NT2/D1 (cell line): ENCODE results near the gene FAM83E.

ENCODE experiments used
- DNase-seq: peaks from one replicate; pipeline ENCODE4 v3.0.0-alpha.2; 2011; ENCODE audit warnings: low read depth, low spot score
- H3K27me3 ChIP-seq: 2 replicates; pipeline ENCODE4 v1.6.0; 2011; ENCODE audit warnings: mild to moderate bottlenecking; ENCODE audit not compliant: insufficient read length, insufficient read depth
- H3K36me3 ChIP-seq: 2 replicates; pipeline ENCODE4 v1.6.1; 2011; ENCODE audit warnings: mild to moderate bottlenecking, low read length, mixed read lengths; ENCODE audit not compliant: insufficient read depth, insufficient read length
- H3K4me1 ChIP-seq: 2 replicates; pipeline ENCODE4 v1.5.1; 2011; ENCODE audit not compliant: insufficient read depth, insufficient read length
- H3K4me3 ChIP-seq: 2 replicates; pipeline ENCODE4 v1.5.1; 2011; ENCODE audit warnings: low read depth; ENCODE audit not compliant: insufficient read length
- H3K9ac ChIP-seq: 2 replicates; pipeline ENCODE4 v1.6.0; 2011; ENCODE audit warnings: low read depth; ENCODE audit not compliant: insufficient read length
- H3K9me3 ChIP-seq: 2 replicates; pipeline ENCODE4 v1.5.1; 2011; ENCODE audit warnings: mild to moderate bottlenecking, low read length; ENCODE audit not compliant: insufficient read depth
- SUZ12 ChIP-seq: IDR thresholded peaks from 2 replicates; pipeline ENCODE4 v1.6.1; 2011; ENCODE audit not compliant: insufficient read length, insufficient read depth; ENCODE audit errors: extremely low read depth
- YY1 ChIP-seq: IDR thresholded peaks from 2 replicates; pipeline ENCODE4 v1.6.1; 2011; ENCODE audit not compliant: insufficient read length, insufficient read depth
- ZNF274 ChIP-seq: IDR thresholded peaks from 2 replicates; pipeline ENCODE4 v1.6.1; 2011; ENCODE audit warnings: mild to moderate bottlenecking, low read depth, low read length

Gene FAM83E

DNA sequence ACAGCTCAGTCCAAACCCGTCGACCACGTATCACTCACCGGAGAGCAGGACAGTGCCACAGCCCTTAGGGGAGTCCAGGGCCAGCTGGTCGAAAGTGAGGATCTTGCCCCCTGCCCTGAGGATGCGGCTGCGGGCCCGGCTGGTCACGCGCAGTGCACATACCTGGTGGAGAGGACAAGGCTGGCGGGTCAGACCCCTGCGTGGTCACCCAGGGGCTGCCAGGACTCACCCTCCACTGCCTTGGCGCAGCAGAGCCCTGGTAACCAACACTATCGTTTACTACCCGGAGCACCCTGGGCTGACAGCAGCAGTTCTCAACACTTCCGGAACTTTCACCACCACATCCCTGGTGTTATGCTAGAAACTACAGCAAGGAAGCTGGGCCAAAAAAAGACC, 1.2 kb upstream of the FAM83E start:
- Histone ChIP-seq H3K27me3 (no peaks in the 10 kb centered on the region), H3K4me1 (peaks cover 23% of the 10 kb centered on the region), H3K9ac (peak overlapping the region; percentile 67), H3K9me3 (no peaks in the 10 kb centered on the region), H3K4me3 (no peak overlapping the region), H3K36me3 (peaks cover 65% of the 10 kb centered on the region)
- TF ChIP-seq SUZ12: no peak
- no peak for TF ChIP-seq YY1
- TF ChIP-seq ZNF274: no peak
- DNase-seq: no peak

GRCh38 chr19:48615231-48616040, 560 bp upstream of the FAM83E start:
- DNase-seq: no peak
- no peaks in the 10 kb centered on the region for H3K27me3 ChIP-seq
- peak overlapping the region; percentile 67 for H3K9ac ChIP-seq
- H3K36me3 ChIP-seq: peaks cover 65% of the 10 kb centered on the region
- TF ChIP-seq YY1: no peak
- peaks cover 23% of the 10 kb centered on the region for H3K4me1 ChIP-seq
- H3K4me3 ChIP-seq: no peak overlapping the region
- no peaks in the 10 kb centered on the region for H3K9me3 ChIP-seq

DNA sequence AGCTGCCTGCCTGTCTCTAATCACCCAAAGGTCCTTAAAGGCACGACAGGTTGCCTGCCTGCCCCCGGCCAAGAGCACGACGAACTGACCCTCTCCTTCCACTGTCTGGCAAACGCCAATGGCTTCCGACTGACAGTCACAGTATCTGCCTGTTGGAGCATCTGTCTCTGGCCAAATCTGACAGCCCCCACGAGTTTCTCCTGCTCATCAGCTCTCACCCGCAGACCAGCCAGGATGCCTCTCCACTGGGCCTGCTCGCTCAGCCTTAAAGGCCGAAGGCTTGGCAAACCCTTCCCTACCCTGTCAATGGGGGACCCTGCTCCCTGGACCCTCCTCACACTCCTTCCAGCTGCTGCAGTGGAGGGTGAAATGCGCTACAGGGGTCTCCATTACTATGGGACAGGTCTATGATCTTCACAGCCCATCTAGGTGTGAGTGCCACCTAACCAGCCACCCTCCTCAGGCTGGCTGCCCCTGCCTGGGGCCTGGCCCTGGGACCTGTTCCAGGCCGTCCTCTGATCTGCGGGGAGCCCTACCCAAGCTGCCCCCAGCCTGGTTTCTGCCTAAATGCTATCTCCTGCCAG, 932 bp downstream of the FAM83E start:
- no peaks in the 10 kb centered on the region for H3K27me3 ChIP-seq
- DNase-seq: no peak
- H3K36me3 ChIP-seq: peaks cover 64% of the 10 kb centered on the region
- no peak for TF ChIP-seq YY1
- no peak for TF ChIP-seq ZNF274
- no peak for TF ChIP-seq SUZ12
- H3K9me3 ChIP-seq: no peaks in the 10 kb centered on the region
- peak overlapping the region; percentile 42 for H3K9ac ChIP-seq
- peaks cover 23% of the 10 kb centered on the region for H3K4me1 ChIP-seq
- H3K4me3 ChIP-seq: no peak overlapping the region

GRCh38 chr19:48613024-48613851, 1.6 kb downstream of the FAM83E start:
- Histone ChIP-seq H3K4me3 (no peak overlapping the region), H3K9me3 (no peaks in the 10 kb centered on the region), H3K27me3 (no peaks in the 10 kb centered on the region), H3K36me3 (peaks cover 63% of the 10 kb centered on the region), H3K4me1 (peaks cover 23% of the 10 kb centered on the region), H3K9ac (no peak overlapping the region)
- DNase-seq: no peak
- TF ChIP-seq ZNF274: no peak
- no peak for TF ChIP-seq YY1
- TF ChIP-seq SUZ12: no peak

GRCh38 chr19:48611872-48612271, 3.0 kb downstream of the FAM83E start:
- TF ChIP-seq YY1 (no peak), SUZ12 (no peak), ZNF274 (no peak)
- Histone ChIP-seq H3K9ac (peak overlapping the region; percentile 32), H3K36me3 (peaks cover 57% of the 10 kb centered on the region), H3K9me3 (no peaks in the 10 kb centered on the region), H3K4me1 (peaks cover 16% of the 10 kb centered on the region), H3K4me3 (no peak overlapping the region), H3K27me3 (no peaks in the 10 kb centered on the region)
- DNase-seq: no peak

DNA sequence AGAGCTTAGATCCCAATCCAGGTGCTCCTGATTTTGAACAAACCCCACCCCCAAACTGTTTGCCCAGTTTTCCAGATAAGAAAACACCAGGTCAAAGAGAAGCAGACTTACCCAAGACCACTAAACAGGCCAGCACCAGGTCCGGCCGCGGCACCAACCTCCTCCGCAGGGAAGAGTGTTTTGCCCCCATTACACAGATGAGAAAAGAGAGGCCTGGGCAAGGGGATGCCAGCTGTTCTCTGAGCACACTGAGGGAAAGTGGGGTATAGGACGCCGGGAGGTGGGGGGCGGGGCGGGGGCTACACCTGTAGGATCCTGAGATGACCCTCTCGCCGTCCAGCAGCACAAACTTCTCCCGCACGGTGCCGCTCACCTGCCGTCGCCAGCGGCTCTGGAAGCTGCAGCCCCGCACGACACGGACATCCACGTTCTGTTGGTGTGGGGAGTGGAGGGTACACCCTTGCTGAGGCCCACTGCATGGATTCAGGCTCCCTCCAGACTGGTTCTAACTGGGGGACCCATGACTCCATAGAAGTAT, 5.2 kb downstream of the FAM83E start:
- no peaks in the 10 kb centered on the region for H3K27me3 ChIP-seq
- DNase-seq: no peak
- H3K9ac ChIP-seq: no peak overlapping the region
- TF ChIP-seq SUZ12: no peak
- H3K9me3 ChIP-seq: no peaks in the 10 kb centered on the region
- H3K4me1 ChIP-seq: no peaks in the 10 kb centered on the region
- no peak overlapping the region for H3K4me3 ChIP-seq
- H3K36me3 ChIP-seq: peaks cover 42% of the 10 kb centered on the region

DNA sequence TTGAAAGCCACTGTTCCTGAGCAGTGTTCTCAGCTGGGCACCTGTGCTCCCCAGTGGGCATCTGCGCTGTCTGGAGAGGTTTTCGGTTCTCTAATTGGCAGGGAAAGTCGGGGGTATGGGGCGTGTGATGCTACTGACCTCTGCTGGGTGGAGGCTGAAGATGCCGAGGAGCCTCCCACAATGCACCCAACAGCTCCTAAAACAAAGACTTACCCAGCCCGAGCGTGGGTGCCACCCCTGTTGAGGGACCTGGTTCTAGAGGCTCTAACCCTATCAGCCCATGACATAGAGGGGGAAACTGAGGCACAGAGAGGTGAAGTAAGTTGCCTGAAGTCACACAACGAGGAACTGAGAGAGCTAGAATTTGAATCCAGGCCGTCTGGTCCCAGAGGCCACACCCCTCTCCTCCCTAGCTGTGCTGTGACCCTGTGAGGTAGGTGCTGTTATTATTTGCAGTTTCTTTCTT, 6.0 kb downstream of the FAM83E start:
- Histone ChIP-seq H3K27me3 (no peaks in the 10 kb centered on the region), H3K9me3 (no peaks in the 10 kb centered on the region), H3K36me3 (peaks cover 37% of the 10 kb centered on the region), H3K4me1 (no peaks in the 10 kb centered on the region), H3K9ac (no peak overlapping the region), H3K4me3 (no peak overlapping the region)
- DNase-seq: no peak
- TF ChIP-seq ZNF274 (no peak), YY1 (no peak), SUZ12 (no peak)
